ENCODE data around the gene FAM9C. TPM values are rescaled to one million over a fixed set of nuclear protein-coding genes. Genes with fewer than 3 reads are reported as not detected.
A peak's percentile ranks its signal among the peaks of the same experiment; 100 is the strongest.

FAM9C gene
- total RNA-seq, 4 donors from 2014 or later: not detected

DNA sequence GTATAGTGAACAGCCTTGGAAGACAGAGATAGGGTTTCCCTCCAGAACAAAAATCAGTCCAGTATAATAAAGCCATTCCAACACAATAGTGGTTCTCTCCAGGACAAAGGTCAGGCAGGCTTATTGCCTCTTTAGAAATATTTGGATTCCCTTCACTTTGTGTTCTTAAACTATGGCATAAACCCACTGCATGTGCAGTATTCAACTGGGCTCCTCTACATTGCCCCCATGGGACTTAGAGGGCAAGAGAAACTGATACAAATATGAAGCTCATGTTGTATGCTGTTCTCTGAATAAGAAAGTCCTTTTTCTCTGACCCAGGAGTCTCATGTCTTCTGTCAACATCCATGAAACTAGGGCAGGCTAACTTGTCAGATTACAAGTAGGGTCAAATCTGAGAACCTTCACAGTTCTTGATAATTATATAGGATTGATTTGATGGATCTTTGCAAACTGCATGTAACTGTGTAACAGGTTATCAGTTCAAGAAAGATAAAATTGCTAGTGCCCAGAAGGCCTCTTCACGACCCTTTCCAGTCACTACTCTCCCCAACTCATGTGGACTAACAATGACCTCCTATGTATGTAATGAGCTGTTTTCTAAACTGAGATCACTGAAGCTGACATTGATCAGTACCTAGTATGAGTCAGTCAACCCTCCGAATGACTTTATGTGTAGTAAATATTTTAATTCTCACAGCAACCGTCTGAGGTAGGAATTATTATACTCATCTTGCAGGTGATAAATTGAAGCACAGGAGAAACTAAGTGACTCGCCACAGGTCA lies 31.9 kb upstream of the FAM9C start:
- H3K4me1 ChIP-seq: peaks cover 0 to 43% (median 22%) of the 10 kb centered on the region in 4 donors
- peak overlapping the region in 3 of 4 donors; percentile 71 to 81 (median 78) for H3K27ac ChIP-seq (replicated peaks in 1 of 4)
- no peak for DNase-seq (ENCODE audit: extremely low spot score)
- intact Hi-C loops (cut with DNase I): no loop called here
- no peak for TF ChIP-seq POLR2A (IDR thresholded peaks at IDR 0.05; ENCODE audit: low read depth)
- TF ChIP-seq, protein P1, sequence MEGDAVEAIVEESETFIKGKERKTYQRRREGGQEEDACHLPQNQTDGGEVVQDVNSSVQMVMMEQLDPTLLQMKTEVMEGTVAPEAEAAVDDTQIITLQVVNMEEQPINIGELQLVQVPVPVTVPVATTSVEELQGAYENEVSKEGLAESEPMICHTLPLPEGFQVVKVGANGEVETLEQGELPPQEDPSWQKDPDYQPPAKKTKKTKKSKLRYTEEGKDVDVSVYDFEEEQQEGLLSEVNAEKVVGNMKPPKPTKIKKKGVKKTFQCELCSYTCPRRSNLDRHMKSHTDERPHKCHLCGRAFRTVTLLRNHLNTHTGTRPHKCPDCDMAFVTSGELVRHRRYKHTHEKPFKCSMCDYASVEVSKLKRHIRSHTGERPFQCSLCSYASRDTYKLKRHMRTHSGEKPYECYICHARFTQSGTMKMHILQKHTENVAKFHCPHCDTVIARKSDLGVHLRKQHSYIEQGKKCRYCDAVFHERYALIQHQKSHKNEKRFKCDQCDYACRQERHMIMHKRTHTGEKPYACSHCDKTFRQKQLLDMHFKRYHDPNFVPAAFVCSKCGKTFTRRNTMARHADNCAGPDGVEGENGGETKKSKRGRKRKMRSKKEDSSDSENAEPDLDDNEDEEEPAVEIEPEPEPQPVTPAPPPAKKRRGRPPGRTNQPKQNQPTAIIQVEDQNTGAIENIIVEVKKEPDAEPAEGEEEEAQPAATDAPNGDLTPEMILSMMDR (IDR thresholded peaks at IDR 0.05): no peak
- no peak for TF ChIP-seq POLR2AphosphoS5 (IDR thresholded peaks at IDR 0.05)
- TF ChIP-seq EP300 (IDR thresholded peaks at IDR 0.05): no peak
- H3K4me3 ChIP-seq: no peak overlapping the region
- H3K27me3 ChIP-seq: no peaks in the 10 kb centered on the region
- 67% methylated on average over 4 of the region's 4 CpGs for WGBS
- no peaks in the 10 kb centered on the region for H3K36me3 ChIP-seq
- no peaks in the 10 kb centered on the region for H3K9me3 ChIP-seq

DNA sequence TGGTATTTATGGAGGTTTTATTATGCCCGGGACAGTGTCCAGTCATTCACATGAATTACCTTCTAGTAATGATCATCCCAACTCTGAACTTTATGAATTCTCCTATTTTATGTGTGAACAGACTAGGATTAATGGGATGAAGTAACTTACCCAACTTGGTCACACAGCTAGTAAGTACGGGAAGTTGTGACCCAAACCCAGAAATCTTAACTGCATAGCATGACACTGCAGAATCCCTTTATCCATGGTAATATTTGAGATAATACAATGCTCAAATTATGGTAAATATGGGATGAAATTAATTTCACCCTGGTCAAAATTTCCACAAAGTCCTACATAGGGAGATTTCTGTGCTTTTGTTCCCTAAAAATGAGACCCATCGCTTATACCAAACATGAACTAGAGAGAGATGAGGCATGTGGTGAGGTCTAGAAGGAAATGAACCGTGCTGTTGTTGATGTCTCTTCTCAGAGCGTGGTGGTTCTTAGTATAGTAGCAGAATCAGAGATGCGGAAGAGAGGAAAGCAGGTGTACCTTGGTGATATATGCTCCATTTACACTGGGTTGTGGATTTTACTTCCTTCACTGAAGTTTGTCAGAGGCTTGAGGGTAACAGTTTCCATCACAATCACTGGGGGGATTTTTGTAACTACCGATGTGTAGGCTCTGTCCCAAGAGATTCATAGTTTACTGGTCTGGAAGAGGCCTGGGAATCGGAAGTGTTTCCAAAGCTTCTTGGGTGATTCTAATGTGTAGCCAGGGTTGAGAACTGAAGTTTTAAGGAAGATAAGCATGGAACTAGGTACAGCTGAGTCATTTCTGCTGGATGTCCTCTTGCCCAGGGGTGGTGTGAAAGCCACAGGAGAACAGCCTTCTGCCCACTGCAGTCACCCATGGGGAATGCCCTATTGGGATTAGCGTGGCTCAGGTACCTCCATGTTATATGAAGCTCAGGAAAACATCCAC lies 30.2 kb upstream of the FAM9C start:
- H3K4me1 ChIP-seq: peaks cover 0 to 34% (median 17%) of the 10 kb centered on the region in 4 donors
- no peak for DNase-seq (ENCODE audit: extremely low spot score)
- H3K9me3 ChIP-seq: peaks cover 0 to 5% (median 2%) of the 10 kb centered on the region in 4 donors
- H3K4me3 ChIP-seq: no peak overlapping the region
- WGBS: 80% methylated on average over 9 of the region's 9 CpGs
- intact Hi-C loops (cut with DNase I): no loop called here
- TF ChIP-seq POLR2AphosphoS5 (IDR thresholded peaks at IDR 0.05) (no peak), EP300 (IDR thresholded peaks at IDR 0.05) (no peak), POLR2A (IDR thresholded peaks at IDR 0.05; ENCODE audit: low read depth) (no peak)
- TF ChIP-seq, protein P1 (IDR thresholded peaks at IDR 0.05): no peak
- no peak overlapping the region for H3K27ac ChIP-seq (replicated peaks in 1 of 4)
- no peaks in the 10 kb centered on the region for H3K27me3 ChIP-seq
- no peaks in the 10 kb centered on the region for H3K36me3 ChIP-seq

DNA sequence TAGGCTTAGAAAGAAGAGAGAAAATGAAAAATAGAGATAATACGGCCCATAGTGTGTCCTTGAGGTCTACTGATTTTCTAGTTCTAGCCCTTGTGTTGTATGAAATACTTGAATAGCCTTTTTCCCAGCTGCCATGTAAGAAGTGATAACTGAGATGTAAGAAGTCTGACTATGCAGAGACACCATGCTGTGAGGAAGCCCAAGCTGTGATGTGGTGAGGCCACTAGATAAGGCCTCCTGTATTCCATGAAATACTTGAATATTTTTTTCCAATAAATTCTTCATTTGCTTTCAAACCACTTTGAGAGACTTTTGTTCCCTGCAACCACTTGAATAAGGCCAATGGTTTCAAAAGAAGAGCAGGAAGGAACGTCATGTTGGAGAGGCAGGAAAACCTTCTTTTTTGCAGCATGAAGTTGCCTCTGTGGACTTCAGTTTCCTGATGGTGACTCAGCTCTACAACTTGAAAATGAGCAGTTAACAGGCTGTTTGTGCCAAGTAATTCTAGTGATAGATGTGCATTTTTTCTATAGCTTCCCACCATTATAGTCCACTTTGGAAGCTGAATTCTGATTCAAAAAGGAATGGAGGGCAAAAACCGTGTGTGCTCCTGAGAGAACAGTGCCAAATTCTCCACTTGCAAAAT lies 25.5 kb upstream of the FAM9C start:
- TF ChIP-seq, protein P1 (IDR thresholded peaks at IDR 0.05): no peak
- TF ChIP-seq POLR2AphosphoS5 (IDR thresholded peaks at IDR 0.05) (no peak), POLR2A (IDR thresholded peaks at IDR 0.05; ENCODE audit: low read depth) (no peak), EP300 (IDR thresholded peaks at IDR 0.05) (no peak)
- no peak overlapping the region for H3K4me3 ChIP-seq
- H3K9me3 ChIP-seq: peaks cover 0 to 21% (median 2%) of the 10 kb centered on the region in 4 donors
- no peak overlapping the region for H3K27ac ChIP-seq (replicated peaks in 1 of 4)
- 54% methylated on average over 3 of the region's 3 CpGs for WGBS
- DNase-seq (ENCODE audit: extremely low spot score): no peak
- intact Hi-C loops (cut with DNase I): no loop called here
- no peaks in the 10 kb centered on the region for H3K36me3 ChIP-seq
- no peaks in the 10 kb centered on the region for H3K27me3 ChIP-seq
- peaks cover 0 to 6% (median 0%) of the 10 kb centered on the region in 4 donors for H3K4me1 ChIP-seq

DNA sequence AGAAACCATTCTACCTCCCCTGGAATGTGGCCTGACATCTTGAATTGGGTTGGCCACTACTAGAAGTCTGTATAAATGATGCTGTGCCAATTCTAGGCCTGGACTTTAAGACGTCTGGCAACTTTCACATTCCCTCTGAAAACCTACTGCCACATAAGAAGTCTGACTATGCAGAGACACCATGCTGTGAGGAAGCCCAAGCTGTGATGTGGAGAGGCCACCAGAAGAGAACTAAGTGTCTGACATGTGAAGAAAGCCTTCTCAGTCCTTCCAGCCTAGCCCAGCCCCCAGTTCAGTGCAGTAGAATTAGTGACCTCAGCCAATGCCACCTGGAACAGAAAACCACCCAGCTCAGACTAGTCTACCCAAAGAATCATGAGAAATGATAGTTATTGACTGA lies 24.2 kb upstream of the FAM9C start:
- 64% methylated on average over 1 of the region's 1 CpG for WGBS
- no peak overlapping the region for H3K27ac ChIP-seq (replicated peaks in 1 of 4)
- peaks cover 0 to 15% (median 3%) of the 10 kb centered on the region in 4 donors for H3K4me1 ChIP-seq
- intact Hi-C loops (cut with DNase I): no loop called here
- H3K4me3 ChIP-seq: no peak overlapping the region
- DNase-seq (ENCODE audit: extremely low spot score): no peak
- TF ChIP-seq POLR2AphosphoS5 (IDR thresholded peaks at IDR 0.05) (no peak), POLR2A (IDR thresholded peaks at IDR 0.05; ENCODE audit: low read depth) (no peak), EP300 (IDR thresholded peaks at IDR 0.05) (no peak)
- TF ChIP-seq, protein P1 (IDR thresholded peaks at IDR 0.05): no peak
- H3K36me3 ChIP-seq: no peaks in the 10 kb centered on the region
- H3K9me3 ChIP-seq: peaks cover 0 to 21% (median 2%) of the 10 kb centered on the region in 4 donors
- H3K27me3 ChIP-seq: no peaks in the 10 kb centered on the region

Data from esophagus muscularis mucosa (tissue), 4 donors.